Stomach (tissue), 9 donors: ENCODE measurements around the gene RRAS2. TPM values are rescaled to one million over a fixed set of nuclear protein-coding genes. Genes with fewer than 3 reads are reported as not detected.
"Not testable (repeated sequence)": the region's sequence is repeated elsewhere in the genome, so short reads cannot be mapped to it uniquely, and the experiment has no call there.

Experiments used
- DNase-seq, 2 donors: peaks; one replicate each; pipeline versions ENCODE4 v3.0.0 to v3.0.0-alpha.2; 2013 to 2019
- H3K27ac ChIP-seq, 5 donors: fragments of 200-600 bp in 4 of 5; sonication (generic) in 4 of 5; one replicate each; pipeline ENCODE4 v1.5.1; 2013 to 2019; ENCODE audit warnings: mild to moderate bottlenecking in 1 of 5, moderate library complexity in 1 of 5
- H3K27me3 ChIP-seq, 3 donors: fragments of 200-600 bp; sonication (generic); one replicate each; pipeline ENCODE4 v1.5.1; 2017 to 2019; ENCODE audit warnings: mixed run types in 1 of 3
- H3K36me3 ChIP-seq, 4 donors: fragments of 200-600 bp; sonication (generic); 1 replicate in 3 of 4; 2 replicates in 1 of 4; pipeline ENCODE4 v1.5.1; 2016 to 2019
- H3K4me1 ChIP-seq, 4 donors: fragments of 200-600 bp; sonication (generic); one replicate each; pipeline ENCODE4 v1.5.1; 2016 to 2019
- H3K4me3 ChIP-seq, 4 donors: fragments of 200-600 bp; sonication (generic) in 3 of 4; one replicate each; pipeline ENCODE4 v1.5.1; 2016 to 2019; ENCODE audit warnings: mild to moderate bottlenecking in 1 of 4
- H3K9me3 ChIP-seq, 4 donors: fragments of 200-600 bp; sonication (generic); one replicate each; pipeline ENCODE4 v1.5.1; 2016 to 2019
- CTCF ChIP-seq, 7 experiments: fragments of 450-650 bp in 4 of 7; fragments of 200-600 bp in 3 of 7; sonication (generic) in 3 of 7; IDR thresholded peaks; one replicate each; pipeline ENCODE4 v1.5.1; 2016 to 2019; ENCODE audit warnings: antibody characterized with exemption in 7 of 7, control low read depth in 2 of 7, mild to moderate bottlenecking in 1 of 7
- EP300 ChIP-seq: sonication (generic); formaldehyde crosslinking; IDR thresholded peaks from one replicate; pipeline ENCODE4 v1.6.1; 2017; ENCODE audit warnings: antibody characterized with exemption
- POLR2A ChIP-seq, 4 donors: fragments of 450-650 bp; IDR thresholded peaks; one replicate each; pipeline ENCODE4 v1.6.1; 2016; ENCODE audit warnings: antibody characterized with exemption in 4 of 4, control low read depth in 2 of 4, mild to moderate bottlenecking in 1 of 4, moderate library complexity in 1 of 4
- POLR2AphosphoS5 ChIP-seq, 3 donors: sonication (generic); formaldehyde crosslinking; IDR thresholded peaks; one replicate each; pipeline ENCODE4 v1.6.1; 2016; ENCODE audit warnings: antibody characterized with exemption in 3 of 3
- WGBS, 5 donors: extraction: QIAGEN DNeasy Blood & Tissue Kit in 3 of 5; methylation state at CpG; one replicate each; pipeline versions ENCODE4 v1.1.5 to v1.1.7; 2013 to 2018; 5-methylcytosine and 5-hydroxymethylcytosine counted together
- intact Hi-C: fragments of 100-400 bp; cut with DNase I; formaldehyde crosslinking; loops from one replicate; pipeline ENCODE4 v1.15.1; 2023; ENCODE audit warnings: low total_unique reads
- polyA plus RNA-seq, 3 donors: library from polyadenylated mRNA; stranded (reverse); fragments of 200-250 nt; gene quantifications; one replicate each; pipeline ENCODE4 v1.2.3, GENCODE V29; 2013
- total RNA-seq, 5 donors: library from RNA; depleted of rRNA; stranded (reverse); fragments of >200 nt; gene quantifications; one replicate each; pipeline versions ENCODE4 v1.1.0 to v1.2.3, GENCODE V29; 2014 to 2016
- donor health status: healthy with polysubstance abuse.
- donor health status: Bipolar disorder and iron deficiency.
- donor health status: healthy.

RRAS2 gene
- total and polyA plus RNA-seq, 8 donors: 1.2 to 65.0 (median 19.3) TPM

DNA sequence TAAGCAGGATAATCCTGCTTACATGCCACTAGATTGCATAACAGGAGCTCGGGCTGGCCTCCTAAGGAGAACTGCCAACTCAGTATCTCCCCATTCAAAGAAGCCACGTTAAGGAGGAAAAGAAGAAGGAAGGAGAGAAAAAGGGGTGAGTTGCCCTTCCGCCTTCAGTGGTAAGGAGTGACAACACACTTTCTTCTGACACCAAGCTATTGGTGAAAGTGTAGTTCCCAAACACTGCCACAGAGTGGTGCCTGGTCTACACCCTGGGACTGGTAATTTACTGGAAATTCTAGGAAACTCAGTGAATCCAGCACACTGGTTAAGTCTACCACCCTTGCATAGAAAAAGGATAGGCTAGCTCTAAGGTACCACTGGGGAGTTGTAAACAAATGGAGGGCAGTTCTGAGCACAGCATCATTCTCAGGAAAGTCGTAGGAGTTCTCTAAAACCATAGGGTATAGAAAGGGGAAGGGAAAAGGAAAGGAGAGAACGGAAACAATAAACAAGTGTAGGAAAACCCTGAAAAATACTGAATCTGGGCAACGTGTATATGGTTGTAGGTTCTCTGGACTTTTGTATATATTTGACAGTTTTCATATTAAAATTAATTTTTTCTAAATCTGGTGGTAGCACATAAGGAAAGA, 58.2 kb downstream of the RRAS2 start:
- Histone ChIP-seq H3K9me3 (no peaks in the 10 kb centered on the region), H3K4me1 (peaks cover 6 to 27% (median 20%) of the 10 kb centered on the region in 4 donors), H3K36me3 (no peaks in the 10 kb centered on the region), H3K4me3 (no peak overlapping the region), H3K27ac (no peak overlapping the region), H3K27me3 (no peaks in the 10 kb centered on the region)
- peak; percentile 44 to 84 for DNase-seq
- 35 to 43% (median 38%) methylated on average over 6 of the region's 6 CpGs for WGBS, 5 donors
- intact Hi-C loops: no loop called here
- peak in 5 of 7 experiments; percentile 63 to 78 (median 69) for TF ChIP-seq CTCF (IDR thresholded peaks at IDR 0.05)
- TF ChIP-seq EP300: no peak
- no peak for TF ChIP-seq POLR2A (IDR thresholded peaks at IDR 0.05)
- peak in 1 of 3 donors; percentile 65 for TF ChIP-seq POLR2AphosphoS5 (IDR thresholded peaks at IDR 0.05)

GRCh38 chr11:14299921-14300320, 59.1 kb downstream of the RRAS2 start:
- WGBS, 5 donors: 50 to 84% (median 76%) methylated on average over 1 of the region's 1 CpG
- H3K4me1 ChIP-seq: peaks cover 6 to 27% (median 20%) of the 10 kb centered on the region in 4 donors
- no peak for TF ChIP-seq EP300
- TF ChIP-seq CTCF (IDR thresholded peaks at IDR 0.05): no peak
- no peak for TF ChIP-seq POLR2AphosphoS5 (IDR thresholded peaks at IDR 0.05)
- no peak for TF ChIP-seq POLR2A (IDR thresholded peaks at IDR 0.05)
- H3K27me3 ChIP-seq: no peaks in the 10 kb centered on the region
- H3K36me3 ChIP-seq: no peaks in the 10 kb centered on the region
- no peak overlapping the region for H3K27ac ChIP-seq
- H3K4me3 ChIP-seq: no peak overlapping the region
- intact Hi-C loops: no loop called here
- DNase-seq: no peak
- no peaks in the 10 kb centered on the region for H3K9me3 ChIP-seq

GRCh38 chr11:14290422-14290821, 68.6 kb downstream of the RRAS2 start:
- Histone ChIP-seq H3K27ac (no peak overlapping the region), H3K4me3 (no peak overlapping the region), H3K27me3 (no peaks in the 10 kb centered on the region), H3K9me3 (no peaks in the 10 kb centered on the region), H3K4me1 (peaks cover 0 to 9% (median 6%) of the 10 kb centered on the region in 4 donors), H3K36me3 (peaks cover 0 to 22% (median 19%) of the 10 kb centered on the region in 4 donors)
- TF ChIP-seq POLR2A (IDR thresholded peaks at IDR 0.05) (no peak), POLR2AphosphoS5 (IDR thresholded peaks at IDR 0.05) (no peak), EP300 (no peak), CTCF (IDR thresholded peaks at IDR 0.05) (no peak)
- no peak for DNase-seq
- WGBS, 5 donors: 89 to 93% (median 91%) methylated on average over 3 of the region's 3 CpGs
- intact Hi-C loops: no loop called here

DNA sequence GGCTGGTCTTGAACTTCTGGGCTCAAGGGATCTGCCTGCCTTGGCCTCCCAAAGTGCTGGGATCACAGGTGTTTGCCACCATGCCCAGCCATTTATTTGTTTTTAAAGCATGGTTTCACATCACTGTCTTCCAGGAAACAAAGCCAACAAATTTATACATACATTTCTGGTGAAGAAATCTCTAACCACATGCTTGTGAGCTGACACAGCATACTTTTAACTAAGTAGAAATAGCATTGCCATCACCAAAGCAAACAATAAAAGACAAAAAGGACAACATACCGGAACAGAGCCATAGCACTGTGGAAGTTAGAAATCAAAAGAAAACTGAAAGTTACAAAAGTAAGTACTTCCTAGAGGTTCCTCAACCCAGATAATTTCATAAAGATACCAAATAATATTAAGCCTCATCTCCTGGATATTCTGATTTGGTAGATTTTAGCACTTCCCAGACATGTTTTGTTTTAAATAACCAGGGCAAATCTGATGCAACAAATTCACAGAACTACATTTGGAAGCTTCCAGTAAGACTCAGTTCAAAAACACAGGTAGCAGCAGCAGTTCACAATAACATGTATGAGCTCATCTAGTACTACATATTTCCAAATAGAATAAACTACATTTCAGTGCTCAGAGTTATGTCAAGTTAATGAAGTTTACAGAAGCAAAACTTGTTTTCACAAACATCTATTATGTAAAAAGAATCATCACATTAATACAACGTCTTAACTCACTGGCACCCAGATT, 70.6 kb downstream of the RRAS2 start:
- Histone ChIP-seq H3K36me3 (peaks cover 0 to 20% (median 17%) of the 10 kb centered on the region in 4 donors), H3K4me3 (no peak overlapping the region), H3K4me1 (peaks cover 0 to 9% (median 6%) of the 10 kb centered on the region in 4 donors), H3K27ac (peak overlapping the region in 4 of 5 donors; percentile 31 to 42 (median 34)), H3K9me3 (no peaks in the 10 kb centered on the region), H3K27me3 (no peaks in the 10 kb centered on the region)
- DNase-seq: no peak
- intact Hi-C loops: no loop called here
- no peak for TF ChIP-seq EP300
- TF ChIP-seq CTCF (IDR thresholded peaks at IDR 0.05): no peak
- TF ChIP-seq POLR2AphosphoS5 (IDR thresholded peaks at IDR 0.05): peak in 1 of 3 donors; percentile 11
- no peak for TF ChIP-seq POLR2A (IDR thresholded peaks at IDR 0.05)
- WGBS, 5 donors: 50 to 73% (median 66%) methylated on average over 2 of the region's 2 CpGs

DNA sequence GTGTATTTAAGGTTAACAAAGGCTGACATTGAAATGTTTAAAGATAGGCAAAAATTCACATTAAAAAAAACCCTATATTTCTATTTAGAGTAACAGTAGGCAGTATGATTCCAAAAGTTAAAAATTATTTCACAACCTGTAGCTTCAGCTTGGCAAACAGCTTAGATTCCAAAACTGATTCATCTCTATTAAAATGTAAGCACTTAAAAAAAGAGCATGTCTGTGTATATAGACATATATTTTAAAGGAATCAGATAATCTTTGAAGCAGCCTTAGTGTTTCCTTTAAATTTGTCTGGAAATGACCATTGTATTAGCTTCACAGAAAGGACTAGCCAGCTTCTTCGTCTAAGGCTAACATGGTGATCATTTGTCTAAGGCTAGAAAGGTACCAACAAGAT, 80.1 kb downstream of the RRAS2 start:
- DNase-seq, H3K4me1 ChIP-seq, H3K27me3 ChIP-seq, H3K4me3 ChIP-seq, H3K27ac ChIP-seq, intact Hi-C loops, H3K9me3 ChIP-seq: not testable (repeated sequence)
- H3K36me3 ChIP-seq: peaks cover 0 to 30% (median 13%) of the 10 kb centered on the region in 4 donors
- 71 to 78% methylated on average over 1 of the region's 1 CpG; no CpG with 5 or more reads in 3 of the 5 donors for WGBS, 5 donors
